Dedifferentiated amniotic fluid mesenchymal stem cell (primary cell): ENCODE results near the gene RHBDL2.
"Not testable (repeated sequence)": the region's sequence is repeated elsewhere in the genome, so short reads cannot be mapped to it uniquely, and the experiment has no call there.

Experiments used
- DNase-seq: peaks from one replicate; pipeline ENCODE4 v3.0.0-alpha.2; 2016; ENCODE audit errors: extremely low spot score

The RHBDL2 gene

GRCh38 chr1:38932571-38932970 lies 9.1 kb downstream of the RHBDL2 start:
- no peak for DNase-seq

- no peak for DNase-seq
These were observed 12.2 kb downstream of the RHBDL2 start for GRCh38 chr1:38929476-38929875.

- no peak for DNase-seq
These were observed 12.6 kb downstream of the RHBDL2 start for GRCh38 chr1:38929054-38929453.

DNA sequence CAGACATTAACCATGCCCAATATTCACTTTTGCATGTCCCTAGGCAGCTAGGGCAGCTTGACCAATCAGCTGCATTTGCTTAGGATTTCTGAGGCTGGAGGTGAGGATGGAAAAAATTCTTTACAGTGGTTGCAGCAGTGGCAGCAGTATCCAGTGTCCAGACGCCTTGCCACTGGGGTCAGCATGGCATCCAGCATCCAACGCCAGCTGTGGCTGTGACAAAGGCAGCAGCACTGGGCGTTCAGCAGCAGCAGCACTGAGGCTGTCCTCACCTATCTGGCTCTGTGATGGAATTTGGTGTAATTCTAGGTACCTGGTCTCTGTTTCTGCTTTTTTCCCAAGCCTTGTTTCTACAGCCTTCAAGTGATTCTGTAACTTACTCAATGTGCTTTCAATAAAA lies 15.5 kb downstream of the RHBDL2 start:
- DNase-seq = no peak

DNA sequence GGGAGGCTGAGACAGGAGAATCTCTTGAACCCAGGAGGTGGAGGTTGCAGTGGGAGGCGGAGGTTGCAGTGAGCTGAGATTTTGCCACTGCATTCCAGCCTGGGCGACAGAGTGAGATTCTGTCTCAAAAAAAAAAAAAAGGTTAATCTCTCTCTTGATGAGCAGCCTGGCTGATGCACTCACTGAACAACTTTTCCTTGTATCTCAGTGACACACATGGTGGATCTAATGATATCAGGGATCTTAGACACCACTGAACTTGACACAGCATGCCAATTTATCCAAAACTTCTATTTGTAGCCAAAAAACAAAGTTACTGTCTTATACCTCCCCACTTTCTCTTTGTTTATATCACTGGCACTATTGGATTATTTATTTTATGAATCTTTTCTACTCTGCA lies 16.2 kb downstream of the RHBDL2 start:
- DNase-seq = no peak

DNA sequence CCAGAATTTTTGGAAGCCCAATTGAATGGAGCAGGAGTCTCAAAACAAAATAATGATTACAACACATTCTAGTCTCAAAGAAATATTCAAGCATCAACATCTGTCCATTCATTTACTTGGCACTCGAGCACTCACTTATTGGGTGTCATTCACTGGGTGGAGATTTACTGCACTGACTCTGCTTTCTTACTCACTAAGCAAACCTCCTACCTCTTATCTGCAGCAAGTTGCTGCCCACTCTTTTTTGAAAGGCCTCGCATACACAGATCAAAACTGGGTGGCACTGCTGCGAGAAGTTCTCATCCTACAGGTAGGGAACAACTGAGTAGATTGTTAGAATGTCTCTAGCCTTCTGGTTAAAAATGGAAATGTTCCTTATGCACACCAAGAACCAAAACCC lies 18.0 kb downstream of the RHBDL2 start:
- DNase-seq = no peak

GRCh38 chr1:38919130-38919529 lies 22.5 kb downstream of the RHBDL2 start:
- no peak for DNase-seq

- DNase-seq = no peak
These were observed 23.1 kb downstream of the RHBDL2 start for GRCh38 chr1:38918568-38918967.

DNA sequence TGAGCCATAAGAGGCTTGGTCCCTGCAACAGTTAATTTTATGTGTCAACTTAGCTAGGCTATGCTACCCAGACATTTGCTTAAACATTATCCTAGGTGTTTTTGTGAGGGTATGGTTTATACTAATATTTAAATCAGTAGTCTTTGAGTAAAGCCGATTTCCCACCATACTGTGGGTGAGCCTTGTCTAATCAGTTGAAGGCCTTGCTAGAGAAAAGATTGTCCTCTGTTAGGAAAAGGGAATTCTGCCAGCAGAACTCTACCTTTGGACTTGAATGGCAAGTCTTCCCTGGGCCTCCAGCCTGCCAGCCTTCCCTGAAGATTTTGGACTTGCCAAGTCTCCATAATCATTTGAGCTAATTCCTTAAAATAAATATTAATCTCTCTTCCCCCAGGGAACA lies 23.9 kb downstream of the RHBDL2 start:
- DNase-seq = no peak

GRCh38 chr1:38917337-38917736 lies 24.3 kb downstream of the RHBDL2 start:
- DNase-seq = no peak

DNA sequence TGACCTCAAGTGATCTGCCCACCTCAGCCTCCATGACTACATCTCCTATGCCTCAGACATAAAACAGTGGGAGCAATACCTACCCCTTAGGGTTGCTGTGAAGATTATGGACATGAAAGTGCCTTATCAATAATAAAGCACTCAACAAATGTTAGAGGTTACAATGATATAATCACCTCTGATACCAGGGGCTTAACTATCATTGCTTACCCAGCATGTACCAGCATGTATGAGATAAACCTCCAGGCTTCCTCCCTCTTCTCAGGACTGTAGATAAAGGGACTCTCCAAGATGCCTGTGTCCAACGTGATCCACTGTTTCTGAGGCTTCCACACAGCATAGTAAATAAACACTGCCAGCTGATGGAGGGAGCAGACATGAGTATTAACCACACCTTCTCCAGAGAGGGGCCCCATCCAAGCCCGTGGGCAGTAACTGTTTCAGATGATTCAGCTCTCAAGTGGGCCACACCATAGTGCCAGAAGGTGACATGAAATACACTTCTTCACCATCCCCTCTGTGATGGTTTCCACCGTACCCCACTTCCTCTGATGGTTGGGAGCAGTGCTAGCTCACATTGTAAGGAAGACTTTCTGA lies 26.2 kb downstream of the RHBDL2 start:
- no peak for DNase-seq

DNA sequence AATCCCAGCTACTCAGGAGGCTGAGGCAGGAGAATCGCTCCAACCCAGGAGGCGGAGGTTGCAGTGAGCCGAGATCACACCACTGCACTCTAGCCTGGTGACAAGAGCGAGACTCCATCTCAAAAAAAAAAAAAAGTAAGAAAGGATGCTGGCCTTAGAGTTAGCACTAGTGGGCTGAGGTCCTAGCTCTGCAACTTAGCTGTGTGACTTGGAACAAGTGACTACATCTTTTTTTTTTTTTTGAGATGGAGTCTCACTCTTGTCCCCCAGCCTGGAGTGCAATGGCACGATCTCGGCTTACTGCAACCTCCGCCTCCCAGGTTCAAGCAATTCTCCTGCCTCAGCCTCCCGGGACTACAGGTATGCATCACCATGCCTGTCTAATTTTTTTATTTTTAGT lies 26.7 kb downstream of the RHBDL2 start:
- not testable (repeated sequence) for DNase-seq

DNA sequence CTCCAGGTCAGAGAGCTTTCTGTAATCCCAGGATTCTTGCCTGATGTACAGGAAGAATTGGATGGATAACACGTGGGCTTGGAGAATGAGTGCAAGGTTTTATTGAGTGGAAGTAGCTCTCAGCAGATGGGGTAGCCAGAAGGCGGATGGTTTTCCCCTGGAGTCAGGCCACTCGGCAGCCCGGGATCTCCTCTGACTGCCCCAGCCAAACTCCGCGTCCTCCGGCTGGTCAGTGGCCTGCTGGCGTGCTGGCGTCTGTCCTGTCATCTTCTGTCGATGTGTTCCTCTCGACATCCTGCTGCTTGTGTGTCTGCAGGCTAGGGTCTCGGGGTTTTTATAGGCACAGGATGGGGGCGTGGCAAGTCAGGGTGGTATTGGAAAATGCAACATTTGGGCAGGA lies 32.8 kb downstream of the RHBDL2 start:
- no peak for DNase-seq

- DNase-seq = no peak
These were observed 35.6 kb downstream of the RHBDL2 start for GRCh38 chr1:38905985-38906384.

- DNase-seq = no peak
These were observed 42.1 kb downstream of the RHBDL2 start for GRCh38 chr1:38899560-38899959.

GRCh38 chr1:38898653-38899230 lies 42.9 kb downstream of the RHBDL2 start:
- DNase-seq = no peak

GRCh38 chr1:38896169-38896568 lies 45.5 kb downstream of the RHBDL2 start:
- no peak for DNase-seq

DNA sequence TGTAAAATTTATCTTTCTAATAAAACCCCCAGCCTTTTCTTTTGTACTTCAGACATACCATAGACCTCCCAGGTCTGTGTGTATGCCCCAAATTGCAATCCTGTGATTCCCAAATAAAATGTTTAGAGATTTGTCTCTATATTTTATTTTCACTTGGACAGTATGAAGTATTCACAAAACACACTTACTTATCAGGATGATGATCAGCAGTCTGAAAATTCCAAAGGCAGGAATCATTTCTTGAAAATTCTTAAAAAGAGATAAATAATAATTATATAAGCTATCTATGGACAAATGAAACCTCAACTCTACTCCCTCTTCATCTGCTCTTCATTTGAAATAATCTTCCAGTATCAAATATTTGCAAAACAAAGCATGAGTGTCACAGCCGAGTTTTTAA lies 48.7 kb downstream of the RHBDL2 start:
- no peak for DNase-seq

DNA sequence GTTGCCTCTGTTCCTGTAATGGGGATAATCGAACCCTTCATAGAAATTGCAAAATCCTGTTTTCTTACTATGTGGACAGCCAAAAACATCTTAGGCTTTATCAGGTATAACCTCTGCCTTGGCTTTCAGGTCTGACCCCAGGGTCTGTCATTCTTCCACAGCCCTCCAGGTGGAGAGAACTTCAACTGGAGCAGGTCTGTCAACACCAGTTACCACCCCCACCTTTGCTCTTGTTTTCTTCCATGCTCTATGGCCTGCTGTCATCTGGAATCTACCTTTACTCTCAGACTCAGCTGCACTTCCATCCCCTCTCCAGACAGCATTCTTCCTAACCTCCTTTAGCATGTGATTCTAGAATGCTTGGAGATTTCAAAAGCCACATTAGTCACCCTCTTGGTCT lies 49.9 kb downstream of the RHBDL2 start:
- no peak for DNase-seq

DNA sequence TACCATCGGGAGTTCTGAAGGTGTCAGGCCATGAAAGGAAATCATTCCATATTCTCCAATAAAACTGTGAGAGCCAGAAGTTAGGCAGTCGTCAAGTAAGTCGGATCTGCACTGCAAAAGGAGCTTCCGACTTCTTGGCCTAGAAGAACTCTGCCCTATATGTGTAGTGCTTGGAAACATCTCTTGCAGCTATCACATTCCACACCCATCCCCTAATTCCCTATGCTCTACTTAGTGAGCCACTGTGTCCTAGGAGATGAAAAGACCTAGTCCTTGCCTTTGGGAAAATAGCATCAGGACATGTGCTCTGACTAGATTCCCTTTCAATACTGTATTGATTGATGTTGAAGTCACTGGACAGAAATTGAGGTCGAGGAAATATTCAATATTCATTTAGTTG lies 52.0 kb downstream of the RHBDL2 start:
- DNase-seq = no peak

- DNase-seq = no peak
These were observed 53.0 kb downstream of the RHBDL2 start for GRCh38 chr1:38888423-38889333.

DNA sequence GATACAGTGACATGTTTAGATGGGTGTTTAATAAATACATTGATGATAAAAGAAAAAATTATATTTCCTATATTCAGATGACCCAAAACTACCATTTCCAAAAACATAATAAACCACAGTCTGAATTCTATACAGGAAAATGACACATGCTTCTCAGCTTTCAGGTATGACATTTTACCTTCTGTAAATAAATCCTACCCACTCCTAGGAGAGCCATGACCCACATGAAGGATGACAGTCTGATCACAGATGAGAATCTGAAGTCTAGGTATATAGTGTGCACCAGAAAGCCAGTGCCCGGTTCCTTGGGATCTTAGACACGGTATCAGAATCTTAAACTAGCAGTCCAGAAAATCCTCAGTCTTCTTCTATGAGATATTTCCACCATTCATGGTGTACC lies 56.5 kb downstream of the RHBDL2 start:
- DNase-seq = no peak

DNA sequence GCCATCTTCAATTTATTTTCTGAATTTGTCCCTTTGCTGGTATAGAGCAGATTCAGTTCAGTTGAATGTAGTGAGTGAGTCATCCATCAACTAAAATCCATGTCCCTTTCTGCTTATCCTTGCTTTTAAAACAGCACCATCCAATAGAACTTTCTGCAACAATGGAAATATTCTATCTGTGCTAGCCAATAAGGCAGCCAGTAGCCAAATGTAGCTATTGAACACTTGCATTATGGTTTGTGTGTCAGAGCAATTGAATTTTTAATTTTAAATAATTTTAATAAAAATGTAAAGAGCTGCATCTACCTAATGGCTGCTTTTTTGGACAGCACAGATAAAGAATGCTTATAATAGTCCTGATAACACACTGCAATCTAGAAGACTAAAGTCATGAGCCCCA lies 60.1 kb downstream of the RHBDL2 start, which contains the start of gene GJA9:
GJA9 (minus strand) TSS at position 101 of the 400 bp plus-strand sequence. CDS start 5,489 bp downstream, outside the sequence.
- no peak for DNase-seq
